ENCODE measurements around the gene ZNF467.
A peak's percentile ranks its signal among the peaks of the same experiment; 100 is the strongest.

ZNF467 gene

DNA sequence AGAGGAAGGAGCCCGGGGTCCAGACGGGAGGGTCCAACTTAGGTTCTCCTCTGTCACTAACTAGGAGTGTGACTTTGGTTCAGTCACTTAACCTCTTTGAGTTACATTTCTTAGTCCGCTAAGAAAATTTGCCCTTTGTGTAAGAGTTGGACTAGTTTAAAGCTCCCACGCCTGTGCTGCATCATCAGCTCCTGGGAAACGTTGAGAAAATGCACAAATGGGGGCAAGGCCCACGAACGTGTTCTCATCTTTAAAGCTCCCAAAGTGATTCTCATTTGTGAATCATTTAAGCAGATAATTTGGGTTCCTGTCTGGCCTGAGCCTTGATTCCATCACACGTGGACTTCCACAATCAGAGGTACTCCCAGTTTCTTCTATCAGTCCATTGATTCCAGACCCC, 6.3 kb downstream of the ZNF467 start:
- DNase-seq = no peak

DNA sequence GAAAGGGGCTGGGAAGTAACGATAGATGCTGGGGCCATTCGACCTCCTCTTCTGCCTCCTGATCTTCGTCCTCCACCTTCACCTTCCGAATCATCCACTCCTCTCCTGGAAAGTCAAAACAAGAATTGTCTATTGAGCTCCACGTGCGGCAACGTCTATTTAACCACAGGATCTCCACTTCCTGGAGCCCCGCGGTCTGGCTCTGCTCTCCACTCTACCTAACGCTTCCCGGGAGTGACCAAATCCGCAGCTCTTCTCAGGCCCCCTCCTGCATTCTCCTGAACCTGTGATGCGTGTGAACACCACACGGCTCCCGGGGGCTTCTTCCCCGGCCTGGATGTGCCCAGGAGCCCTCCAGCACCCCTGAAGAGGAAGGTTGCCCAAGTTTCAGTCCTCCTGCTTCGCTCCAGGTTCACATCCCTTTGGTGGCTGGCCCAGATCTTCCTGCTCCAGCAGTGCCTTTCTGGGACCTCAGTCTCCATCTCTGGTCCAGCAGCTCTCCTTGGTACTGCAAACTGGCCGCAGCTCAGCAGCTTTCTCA, 7.2 kb downstream of the ZNF467 start:
- no peak for DNase-seq

DNA sequence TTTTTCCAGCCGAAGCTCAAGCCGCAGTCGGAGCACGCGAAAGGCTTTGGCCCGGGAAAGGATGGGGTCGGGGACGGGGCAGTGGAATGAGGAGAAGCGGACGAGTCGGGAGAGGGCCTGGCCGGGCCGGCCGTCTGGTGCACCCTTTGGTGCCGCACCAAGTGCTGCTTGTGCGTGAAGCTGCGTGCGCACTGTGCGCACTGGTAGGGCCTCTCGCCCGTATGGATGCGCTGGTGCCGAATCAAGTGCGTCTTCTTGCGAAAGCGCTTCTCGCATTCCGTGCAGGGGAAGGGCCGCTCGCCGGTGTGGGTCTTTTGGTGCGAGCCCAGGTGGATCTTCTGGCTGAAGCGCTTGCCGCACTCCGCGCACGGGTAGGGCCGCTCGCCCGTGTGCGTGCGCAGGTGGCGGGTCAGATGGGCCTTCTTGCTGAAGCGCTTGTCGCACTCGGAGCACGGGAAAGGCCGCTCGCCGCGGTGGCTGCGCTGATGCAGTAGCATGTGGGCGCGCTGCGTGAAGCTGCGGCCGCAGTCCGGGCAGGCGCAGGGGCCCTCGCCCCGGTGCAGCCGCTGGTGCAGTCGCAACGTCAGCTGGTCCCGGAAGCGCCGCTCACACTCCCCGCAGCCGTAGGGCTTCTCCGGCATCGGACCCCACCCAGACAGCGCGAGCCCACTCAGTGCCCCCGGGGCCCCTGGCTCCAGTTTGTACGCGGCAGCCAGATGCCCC, 7.8 kb downstream of the ZNF467 start:
- DNase-seq = no peak

DNA sequence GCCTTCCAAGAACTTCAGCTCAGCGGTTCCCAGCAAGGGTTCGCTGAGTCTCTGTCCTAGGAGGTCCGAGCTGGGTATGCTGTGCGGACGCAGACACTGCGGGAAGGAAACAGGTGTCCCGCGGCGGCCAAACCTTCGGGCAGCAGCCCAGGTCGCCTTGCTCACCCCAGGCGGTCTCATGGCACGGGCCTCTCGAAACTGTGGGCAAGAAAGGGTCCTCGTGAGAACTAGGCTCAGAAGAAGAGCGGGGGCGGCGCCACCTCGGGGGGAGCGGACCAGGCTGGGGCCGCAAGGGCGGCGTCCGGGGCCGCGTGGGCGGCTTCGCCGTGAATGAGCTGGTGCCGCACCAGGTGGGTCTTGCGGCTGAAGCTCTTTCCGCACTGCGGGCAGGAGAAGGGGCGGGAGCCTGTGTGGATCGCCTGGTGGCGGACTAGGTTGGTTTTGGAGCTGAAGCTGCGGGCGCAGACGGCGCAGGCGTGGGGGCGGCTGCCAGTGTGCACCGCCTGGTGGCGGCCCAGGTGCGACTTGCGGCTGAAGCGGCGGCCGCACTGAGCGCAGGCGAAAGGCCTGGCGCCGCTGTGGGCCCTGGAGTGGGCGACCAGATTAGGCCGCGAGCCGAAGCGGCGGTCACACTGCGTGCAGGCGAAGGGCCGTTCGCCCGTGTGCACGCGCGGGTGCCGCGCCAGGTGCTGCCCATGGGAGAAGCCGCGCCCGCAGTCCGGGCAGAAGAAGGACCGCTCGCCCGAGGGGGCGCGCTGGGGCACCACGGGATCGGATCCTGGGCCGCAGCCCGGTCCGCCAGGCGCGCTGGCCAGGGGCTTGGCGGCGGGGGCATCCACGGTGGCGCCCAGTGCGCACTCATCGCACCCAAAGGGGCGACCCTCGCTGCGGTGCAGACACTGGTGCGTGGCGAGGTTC, 8.6 kb downstream of the ZNF467 start:
- no peak for DNase-seq

DNA sequence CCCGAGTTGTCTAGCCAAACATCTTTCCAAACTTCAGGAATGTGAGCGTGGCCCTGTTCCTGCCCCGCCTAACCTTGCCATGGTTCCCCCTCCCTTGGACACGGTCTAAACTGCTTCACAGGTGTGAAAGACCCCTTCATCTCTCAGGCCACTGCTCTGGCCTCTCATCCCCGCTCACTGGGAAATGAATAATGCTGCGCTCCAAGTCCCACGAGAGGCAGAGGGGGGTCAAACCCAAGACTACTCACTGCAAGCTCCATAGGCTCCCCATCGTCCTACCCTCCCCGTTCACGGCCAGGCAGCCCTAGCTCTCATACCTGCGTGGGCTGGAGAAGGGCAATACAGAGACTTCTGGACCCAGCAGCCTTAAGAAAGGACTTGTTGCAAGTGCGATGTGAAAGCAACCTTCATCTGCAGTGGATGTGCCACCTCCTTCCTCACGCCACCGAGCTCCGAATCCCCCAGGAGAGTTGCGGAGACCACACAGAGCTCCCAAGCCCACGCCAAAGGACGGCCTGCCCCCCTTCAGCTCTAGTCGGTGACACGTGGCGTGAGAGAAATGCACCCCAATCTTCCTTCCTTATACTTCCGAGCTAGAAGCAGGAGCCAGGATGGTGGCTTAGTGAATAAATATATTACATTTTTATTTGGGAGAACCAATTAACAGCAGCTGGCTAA, 9.7 kb downstream of the ZNF467 start:
- DNase-seq = no peak

DNA sequence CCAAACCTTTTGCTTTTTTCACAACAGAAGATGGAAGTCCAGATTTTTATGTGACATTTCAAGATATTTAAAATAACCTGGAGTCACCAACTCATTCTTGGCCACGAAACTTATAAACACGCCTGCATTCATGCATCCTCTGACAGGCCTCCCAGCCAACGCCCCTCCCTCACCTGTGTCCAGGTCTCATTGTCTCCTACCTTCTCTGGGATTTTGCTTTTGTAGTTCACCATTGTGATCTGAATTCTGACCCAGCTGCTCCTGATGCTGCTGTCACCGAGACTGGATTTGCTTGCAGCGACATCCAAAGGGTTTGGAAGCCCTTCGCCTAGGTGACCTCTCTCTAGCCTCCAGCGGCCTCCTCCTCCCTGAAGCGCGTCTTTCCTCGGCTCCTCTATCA, 10.8 kb downstream of the ZNF467 start:
- DNase-seq = no peak

DNA sequence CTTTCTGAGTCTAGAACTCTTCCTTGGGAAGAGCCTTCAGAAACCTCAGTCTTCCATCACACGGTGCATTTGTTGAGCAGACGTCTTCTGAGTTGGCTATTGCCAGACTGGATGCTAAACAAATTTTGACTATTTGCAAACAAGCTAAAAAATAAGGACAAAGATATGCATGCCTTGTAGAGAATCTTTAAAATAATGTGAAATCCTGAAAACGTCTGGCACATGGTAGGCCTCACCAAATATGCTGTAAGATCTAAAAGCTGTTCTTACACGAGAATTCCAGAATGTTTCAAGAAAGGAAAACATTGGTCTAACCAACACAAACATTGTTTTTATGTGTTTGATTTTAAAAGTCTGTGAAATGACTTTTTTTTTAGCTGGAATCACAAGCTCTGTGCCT, 11.3 kb downstream of the ZNF467 start:
- no peak for DNase-seq

DNA sequence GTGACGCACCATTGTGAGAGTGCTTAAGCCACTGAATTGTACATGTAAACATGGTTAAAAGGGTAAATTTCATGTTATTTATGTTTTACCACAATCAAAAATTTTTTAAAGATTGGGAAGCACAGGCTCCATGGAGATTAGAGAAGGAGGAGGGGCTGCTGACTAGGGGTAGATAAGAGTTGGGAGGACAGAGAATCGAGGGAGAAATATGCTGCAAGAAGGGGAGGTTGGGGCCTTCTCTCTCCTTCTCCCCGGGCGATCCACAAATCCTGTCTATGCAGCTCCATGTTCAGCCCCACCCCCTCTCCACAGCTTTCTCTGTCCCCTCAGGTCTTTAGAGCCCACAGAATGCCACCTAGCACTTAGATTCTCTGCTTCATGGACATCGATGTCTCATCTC, 12.1 kb downstream of the ZNF467 start:
- DNase-seq = no peak

DNA sequence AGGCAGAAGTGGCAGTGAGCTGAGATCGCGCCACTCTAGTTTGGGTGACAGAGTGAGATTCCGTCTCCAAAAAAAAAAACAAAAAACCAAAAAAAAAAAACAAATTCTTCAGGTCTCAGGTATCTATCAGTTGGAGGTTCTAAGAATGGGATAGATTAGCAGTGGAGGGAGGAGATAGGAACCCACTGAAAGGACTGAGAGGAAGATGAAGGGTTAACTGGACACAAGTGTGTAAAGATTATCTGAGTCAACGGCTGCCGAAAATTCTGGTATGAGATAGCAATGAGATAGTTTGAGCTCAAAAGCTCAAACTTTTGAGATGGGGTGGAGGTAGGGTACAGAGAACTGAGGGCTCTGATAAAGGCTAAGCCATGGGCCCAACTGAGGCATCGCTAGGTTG, 12.8 kb downstream of the ZNF467 start:
- DNase-seq = no peak

DNA sequence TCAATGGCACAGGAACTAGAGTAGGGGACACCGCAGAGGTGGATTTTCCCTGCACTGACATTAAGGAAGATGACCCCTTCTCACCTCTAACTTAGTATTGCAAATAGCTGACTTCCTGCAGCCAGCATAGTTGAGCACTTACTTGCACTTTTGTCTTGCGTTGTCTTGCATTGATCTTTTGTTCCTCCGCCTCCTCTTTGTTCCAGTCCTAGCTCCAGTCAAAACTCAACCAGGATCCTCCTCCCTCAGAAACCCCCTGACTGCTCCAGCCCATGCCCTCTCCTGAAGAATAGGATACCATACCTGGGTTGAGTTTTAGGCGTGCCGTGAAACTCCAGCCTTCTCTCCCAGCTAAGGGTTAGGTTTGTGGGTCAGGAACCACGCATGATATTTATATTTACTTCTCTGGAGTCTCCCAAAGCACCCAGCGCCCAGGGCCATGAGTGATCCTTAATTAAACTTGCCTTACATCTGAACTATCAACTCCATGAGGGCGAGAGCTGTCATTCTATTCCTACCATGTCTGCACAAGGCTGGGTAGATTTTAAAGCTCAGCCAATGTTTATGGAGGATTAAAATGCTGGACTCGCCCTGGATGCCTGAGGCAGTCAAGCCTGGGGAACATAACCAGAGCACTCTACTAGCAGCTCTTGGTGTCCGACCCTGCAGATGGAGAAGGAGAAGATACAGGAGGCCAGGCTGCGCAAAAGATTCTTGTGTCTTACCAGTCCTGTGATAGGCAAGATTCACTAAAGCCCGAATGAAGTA, 14.1 kb downstream of the ZNF467 start:
- no peak for DNase-seq

DNA sequence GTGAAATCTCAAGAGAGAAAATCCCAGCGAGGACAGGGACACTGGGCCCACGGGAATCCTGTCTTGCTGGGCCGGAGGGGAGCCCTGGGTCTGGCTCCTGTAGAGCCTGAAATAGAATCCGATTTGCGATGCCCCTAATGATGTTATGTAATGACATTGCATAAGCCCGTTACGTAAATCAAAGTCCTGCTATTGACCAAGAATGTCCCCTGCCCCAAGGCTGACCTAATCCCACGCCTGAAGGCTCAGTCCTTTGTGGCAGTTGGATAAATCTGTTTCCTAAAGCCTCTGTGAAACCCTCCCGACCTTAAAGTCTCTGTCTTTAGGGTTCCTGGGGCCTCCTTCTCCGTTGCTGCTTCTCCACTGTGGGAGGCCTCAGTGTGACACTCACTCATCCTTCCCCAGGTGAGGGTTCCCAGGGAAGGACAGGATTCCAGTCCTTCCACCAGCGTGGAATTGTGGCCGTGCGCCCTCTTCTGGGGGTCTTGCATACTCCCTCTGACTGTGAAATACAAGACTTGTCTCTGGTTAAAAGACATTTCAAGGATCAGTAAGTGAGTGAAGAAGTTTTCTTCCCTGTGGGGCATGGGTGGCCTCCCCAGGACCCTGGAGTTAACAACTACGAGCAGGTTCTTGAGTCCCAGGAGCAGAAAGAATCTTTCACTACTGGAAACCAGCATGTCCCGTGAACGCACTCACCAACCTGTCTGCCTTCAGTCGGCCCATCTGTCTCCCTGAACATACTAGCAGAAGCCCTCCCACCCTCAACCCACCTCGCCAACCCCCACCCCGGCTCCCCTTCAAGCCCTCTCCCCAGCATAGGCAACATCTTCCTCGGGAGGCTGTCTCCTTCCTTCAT, 19.8 kb downstream of the ZNF467 start:
- DNase-seq = peak; percentile 9

DNA sequence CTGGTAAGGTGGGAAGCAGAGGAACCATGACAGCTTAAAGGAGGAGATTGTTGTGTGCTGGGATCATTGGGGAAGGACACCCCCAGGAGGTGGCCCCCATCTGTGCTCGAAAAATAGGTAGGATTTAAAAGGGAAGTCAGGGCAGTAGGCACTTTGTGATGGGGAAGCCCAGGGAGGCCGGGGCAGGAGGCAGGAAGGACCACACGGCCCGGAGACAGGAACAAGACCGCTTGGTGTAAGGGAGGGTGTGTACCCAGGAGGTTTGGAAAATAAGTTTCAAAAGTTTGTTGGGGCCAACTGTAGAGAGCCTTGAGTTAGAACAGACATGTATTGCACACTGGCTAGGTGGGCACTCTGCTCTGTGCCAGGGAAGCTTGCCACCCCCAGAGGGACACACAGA, 20.7 kb downstream of the ZNF467 start:
- DNase-seq = no peak

DNA sequence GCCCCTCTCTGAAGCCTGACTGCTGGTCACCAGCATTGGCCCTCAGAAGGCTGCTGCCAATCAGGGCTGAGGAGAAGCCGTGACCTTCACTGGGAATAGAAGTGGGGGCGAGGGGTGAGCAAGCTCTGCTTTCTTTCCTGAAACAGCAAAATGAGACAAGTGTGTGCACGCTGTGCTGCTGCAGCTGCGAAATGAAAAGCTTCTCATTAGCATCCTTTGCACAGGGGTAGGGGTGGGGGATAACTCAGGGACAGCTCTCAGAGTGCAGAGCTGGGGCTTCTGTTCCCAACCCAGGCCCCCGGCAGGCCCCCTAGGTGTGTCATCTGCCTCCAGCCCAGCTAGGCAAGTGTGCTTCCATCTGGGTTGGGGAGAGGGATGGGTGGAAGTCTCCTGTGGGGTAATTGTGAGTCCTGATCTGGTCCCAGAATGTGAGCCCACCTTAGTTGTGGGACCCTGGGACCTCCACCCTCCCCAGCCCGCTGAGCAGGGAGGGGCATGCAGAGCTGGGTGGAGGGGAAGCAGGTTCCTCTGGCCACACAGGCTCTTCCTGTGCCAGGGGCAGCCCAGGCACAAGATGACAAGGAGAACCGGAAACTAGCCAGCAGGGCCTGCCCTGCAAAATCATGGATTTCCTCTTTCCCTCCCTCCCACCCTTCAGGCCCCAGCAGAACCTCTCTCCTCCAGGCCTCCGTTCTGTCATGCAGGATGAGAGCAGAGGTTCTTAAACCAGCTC, 22.2 kb downstream of the ZNF467 start:
- no peak for DNase-seq

DNA sequence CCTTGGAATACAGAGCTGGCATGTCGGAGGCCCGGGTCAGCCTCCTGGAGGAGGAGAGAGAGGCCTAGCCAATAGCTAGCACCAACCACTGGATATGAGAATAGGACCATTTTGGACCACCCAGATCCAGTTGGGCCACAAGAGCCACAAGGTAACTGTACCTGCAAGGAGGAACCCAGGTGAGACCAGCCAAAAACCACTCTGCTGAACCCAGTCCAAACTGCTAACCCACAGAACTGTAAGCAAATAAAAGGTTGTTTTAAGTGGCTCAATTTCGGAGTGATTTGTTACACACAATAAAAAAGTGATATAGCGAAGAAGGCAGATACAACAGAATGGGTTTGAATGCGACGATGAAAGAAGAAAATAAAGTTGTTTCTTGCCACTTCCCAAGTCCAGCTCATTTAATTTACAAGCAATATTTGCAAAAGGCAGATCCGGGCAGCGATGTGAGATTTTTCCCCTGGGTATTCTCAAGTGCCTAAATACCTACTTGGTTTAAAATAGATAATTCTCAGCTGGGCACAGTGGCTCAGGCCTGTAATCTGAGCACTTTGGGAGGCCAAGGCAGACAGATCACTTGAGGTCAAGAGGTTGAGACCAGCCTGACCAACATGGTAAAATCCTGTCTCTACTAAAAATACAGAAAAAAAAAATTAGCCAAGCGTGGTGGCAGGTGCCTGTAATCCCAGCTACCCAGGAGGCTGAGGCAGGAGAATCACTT, 23.1 kb downstream of the ZNF467 start:
- DNase-seq = no peak

DNA sequence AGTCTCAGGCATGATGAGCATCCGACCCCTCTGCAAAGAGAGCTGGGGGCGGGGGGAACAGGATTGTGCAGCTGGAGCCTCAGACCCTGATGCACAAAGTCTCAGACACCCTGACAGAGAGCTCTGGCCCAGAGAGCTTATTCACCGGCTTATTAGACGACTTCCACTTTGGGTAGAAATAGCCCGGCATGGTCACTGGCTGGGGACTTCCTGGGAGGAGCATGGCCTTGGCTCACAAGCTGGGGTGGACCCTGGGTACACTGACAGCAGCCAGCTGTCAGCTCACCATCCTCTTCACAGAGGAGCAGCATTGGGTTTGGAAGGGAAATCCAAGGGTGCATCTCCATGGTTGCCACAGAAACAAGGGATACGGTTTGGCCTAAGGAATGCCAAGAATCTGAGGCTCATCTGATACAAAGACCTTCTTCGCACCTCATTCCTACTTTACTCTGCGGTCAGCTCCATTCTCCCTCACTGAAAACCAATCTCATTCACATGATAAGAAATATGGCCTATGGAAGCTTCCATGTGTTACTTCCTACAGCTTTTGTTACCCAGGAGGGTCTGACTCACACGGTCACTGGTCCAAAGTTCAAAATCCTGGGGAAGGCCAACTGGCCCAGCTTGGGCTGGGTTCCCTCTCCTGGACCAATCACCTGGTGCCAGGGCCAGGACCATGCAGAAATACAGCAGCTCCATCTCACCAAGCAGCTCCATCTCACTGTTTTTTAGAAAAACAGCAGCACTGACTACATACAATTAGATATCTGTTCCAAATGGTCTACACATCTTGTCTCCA, 25.1 kb downstream of the ZNF467 start:
- no peak for DNase-seq

DNA sequence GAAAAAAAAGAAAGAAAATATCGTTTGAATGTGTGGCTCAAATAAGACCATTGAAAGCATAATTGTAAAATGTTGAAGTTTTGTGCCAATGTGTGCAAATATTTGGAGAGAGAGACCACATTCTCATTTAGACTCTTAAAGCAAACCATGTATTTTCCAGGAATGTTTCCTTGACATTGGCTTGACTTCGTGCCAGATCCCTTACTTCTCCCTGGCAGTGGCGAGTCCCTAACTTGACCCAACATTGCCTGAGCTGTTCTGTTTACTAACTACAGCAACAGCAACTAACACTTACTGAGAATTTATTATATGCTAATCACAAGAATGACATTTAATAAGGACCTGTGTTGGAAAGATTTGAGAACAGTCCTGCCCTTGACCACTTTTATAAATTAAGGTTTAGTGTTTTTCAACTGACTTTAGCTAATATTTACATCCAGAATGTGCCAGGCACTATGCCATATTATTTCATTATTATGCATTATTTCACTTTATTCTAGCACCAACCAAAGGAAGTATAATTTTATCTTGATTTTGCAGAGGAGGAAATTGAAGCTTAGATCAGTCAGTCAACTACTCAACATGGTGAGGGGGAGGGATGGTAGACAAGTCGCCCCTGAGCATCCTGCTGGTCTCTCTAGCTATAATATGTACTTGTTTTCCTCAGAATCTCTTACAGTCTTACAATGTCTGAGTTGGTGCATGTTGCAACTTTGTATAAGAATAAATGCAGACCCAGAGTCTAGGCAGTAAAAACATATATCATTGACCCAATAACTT, 29.7 kb downstream of the ZNF467 start:
- DNase-seq = no peak

DNA sequence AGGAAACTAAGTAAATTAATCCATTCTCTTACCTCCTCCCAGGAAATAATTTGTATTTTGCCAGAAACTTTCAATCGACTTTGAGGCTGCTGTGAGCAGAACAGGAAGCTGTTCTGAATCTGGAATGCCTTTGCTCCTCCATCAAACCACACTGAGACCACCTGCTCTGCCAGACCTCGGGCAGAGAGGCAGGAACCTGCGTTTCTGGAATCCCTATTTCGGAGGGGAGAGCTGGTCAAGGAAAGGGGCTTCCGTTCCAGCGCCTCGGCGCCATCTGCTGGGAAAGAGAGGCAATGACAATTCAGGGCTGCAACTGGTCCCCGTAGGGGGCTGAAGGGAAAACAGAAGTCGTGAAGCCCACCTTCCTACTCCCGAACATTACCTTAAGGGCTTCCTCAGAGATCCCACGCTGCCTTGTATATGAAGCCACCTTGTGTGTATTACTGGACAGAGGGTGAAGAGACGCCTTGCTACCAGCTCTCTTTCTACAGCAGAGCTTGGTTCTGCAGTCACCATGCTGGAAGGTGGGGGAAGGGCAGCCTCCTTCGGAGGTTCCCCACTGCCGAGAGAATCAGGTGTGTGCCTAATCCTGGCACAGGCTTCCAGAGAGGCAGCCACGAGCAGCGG, 31.2 kb downstream of the ZNF467 start:
- DNase-seq = peak; percentile 81

DNA sequence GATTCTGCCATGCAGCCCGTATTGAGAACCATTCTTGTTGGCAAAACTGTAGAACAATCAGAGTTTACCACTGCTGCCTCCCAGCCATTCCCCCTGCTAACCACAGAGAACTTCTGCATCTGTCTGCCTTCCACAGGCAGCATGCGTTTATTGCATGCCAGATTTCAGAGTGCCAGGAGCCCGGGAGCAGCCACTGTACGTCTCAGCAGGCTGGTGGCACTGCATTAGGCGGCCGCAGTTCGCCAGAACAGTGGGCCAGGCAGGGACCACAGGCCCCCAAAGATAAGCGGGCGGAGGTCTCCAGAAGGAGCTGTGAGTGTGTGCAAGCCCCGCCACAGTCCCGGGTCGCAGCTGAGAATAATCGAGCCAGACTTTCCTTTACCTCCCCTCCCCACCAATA, 31.8 kb downstream of the ZNF467 start:
- DNase-seq = peak; percentile 8
